ENCODE measurements around the gene AHCYL1.

Gene AHCYL1

GRCh38 chr1:110053552-110054428 is 69.2 kb downstream of the AHCYL1 start:
- no peak overlapping the region for H2AFZ ChIP-seq
- no peak overlapping the region for H3K4me2 ChIP-seq (ENCODE audit: low read length)
- no peaks in the 10 kb centered on the region for H3K36me3 ChIP-seq (ENCODE audit: control insufficient read depth, insufficient read depth, low read length)
- H3K9me3 ChIP-seq (ENCODE audit: control insufficient read depth, low read length) = no peaks in the 10 kb centered on the region
- no peak overlapping the region for H3K9ac ChIP-seq
- H3K27me3 ChIP-seq (ENCODE audit: control insufficient read depth, insufficient read depth, low read length) = no peaks in the 10 kb centered on the region
- no peaks in the 10 kb centered on the region for H3K4me1 ChIP-seq
- TF ChIP-seq CTCF (IDR thresholded peaks at IDR 0.05) = peak; percentile 86
- H3K79me2 ChIP-seq = no peaks in the 10 kb centered on the region
- no peak overlapping the region for H3K27ac ChIP-seq
- no peak overlapping the region for H3K4me3 ChIP-seq (ENCODE audit: low read depth, low read length)

DNA sequence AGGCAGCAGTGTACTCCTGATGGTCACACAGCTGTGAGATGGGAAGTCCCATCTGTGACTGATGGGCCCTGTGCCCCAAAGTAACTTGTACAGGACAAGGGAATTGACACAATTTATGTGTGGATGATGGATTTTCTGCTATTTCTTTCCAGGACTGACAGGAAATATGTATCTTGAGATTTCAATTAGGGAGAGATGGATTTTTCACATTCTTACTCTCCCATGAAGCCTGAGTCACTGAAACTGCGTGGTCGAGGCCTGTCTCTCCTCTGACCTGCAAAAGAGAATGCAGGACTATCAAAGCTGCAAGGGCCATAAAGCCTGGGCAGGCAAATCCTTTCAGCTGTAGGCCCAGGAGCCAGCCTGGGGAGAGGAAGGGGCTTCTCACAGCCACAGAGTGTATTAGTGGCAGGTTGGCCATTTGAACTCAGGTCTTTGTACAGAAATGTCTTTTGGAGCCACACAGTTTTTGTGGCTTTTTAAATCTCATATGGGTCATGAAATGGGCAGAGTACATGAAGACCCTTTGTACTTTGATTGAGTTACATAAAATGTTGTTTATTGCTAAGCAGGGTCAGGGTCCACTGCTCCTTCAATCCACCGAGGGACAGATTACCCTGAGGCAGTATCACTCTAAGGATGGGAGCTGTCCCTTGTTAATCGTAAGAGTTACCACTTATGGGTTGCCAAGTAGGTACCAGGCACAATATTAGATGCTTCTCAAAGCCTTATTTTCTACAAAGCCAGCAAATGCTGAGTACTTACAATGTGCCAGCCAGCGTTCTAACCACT is 71.1 kb downstream of the AHCYL1 start:
- no peak for TF ChIP-seq CTCF (IDR thresholded peaks at IDR 0.05)
- Histone ChIP-seq H3K9me3 (ENCODE audit: control insufficient read depth, low read length) (no peaks in the 10 kb centered on the region), H3K27ac (no peak overlapping the region), H3K9ac (no peak overlapping the region), H3K27me3 (ENCODE audit: control insufficient read depth, insufficient read depth, low read length) (no peaks in the 10 kb centered on the region), H3K4me2 (ENCODE audit: low read length) (no peak overlapping the region), H3K36me3 (ENCODE audit: control insufficient read depth, insufficient read depth, low read length) (no peaks in the 10 kb centered on the region), H3K4me3 (ENCODE audit: low read depth, low read length) (no peak overlapping the region), H2AFZ (no peak overlapping the region), H3K79me2 (no peaks in the 10 kb centered on the region), H3K4me1 (no peaks in the 10 kb centered on the region)

GRCh38 chr1:110056285-110056683 is 71.7 kb downstream of the AHCYL1 start:
- Histone ChIP-seq H3K27me3 (ENCODE audit: control insufficient read depth, insufficient read depth, low read length) (no peaks in the 10 kb centered on the region), H3K4me3 (ENCODE audit: low read depth, low read length) (no peak overlapping the region), H2AFZ (no peak overlapping the region), H3K79me2 (no peaks in the 10 kb centered on the region), H3K4me2 (ENCODE audit: low read length) (no peak overlapping the region), H3K4me1 (no peaks in the 10 kb centered on the region), H3K36me3 (ENCODE audit: control insufficient read depth, insufficient read depth, low read length) (no peaks in the 10 kb centered on the region), H3K9me3 (ENCODE audit: control insufficient read depth, low read length) (no peaks in the 10 kb centered on the region), H3K9ac (no peak overlapping the region), H3K27ac (no peak overlapping the region)
- TF ChIP-seq CTCF (IDR thresholded peaks at IDR 0.05) = no peak

GRCh38 chr1:110056776-110057175 is 72.2 kb downstream of the AHCYL1 start:
- TF ChIP-seq CTCF (IDR thresholded peaks at IDR 0.05) = no peak
- Histone ChIP-seq H3K4me3 (ENCODE audit: low read depth, low read length) (no peak overlapping the region), H2AFZ (no peak overlapping the region), H3K27me3 (ENCODE audit: control insufficient read depth, insufficient read depth, low read length) (no peaks in the 10 kb centered on the region), H3K4me1 (no peaks in the 10 kb centered on the region), H3K27ac (no peak overlapping the region), H3K36me3 (ENCODE audit: control insufficient read depth, insufficient read depth, low read length) (no peaks in the 10 kb centered on the region), H3K9me3 (ENCODE audit: control insufficient read depth, low read length) (no peaks in the 10 kb centered on the region), H3K9ac (no peak overlapping the region), H3K79me2 (no peaks in the 10 kb centered on the region), H3K4me2 (ENCODE audit: low read length) (no peak overlapping the region)
